Measurements from ENCODE around the gene IDNK.
"Not testable (repeated sequence)": the region's sequence is repeated elsewhere in the genome, so short reads cannot be mapped to it uniquely, and the experiment has no call there.

IDNK gene

GRCh38 chr9:83599071-83599470, 23.9 kb upstream of the IDNK start:
- Histone ChIP-seq H3K27ac (peak overlapping the region; percentile 95), H3K36me3 (ENCODE audit: insufficient read depth, low read length) (no peaks in the 10 kb centered on the region), H3K9me3 (ENCODE audit: low read depth, low read length) (no peaks in the 10 kb centered on the region), H3K4me3 (peak overlapping the region; percentile 45), H3K9ac (ENCODE audit: insufficient read length) (no peak overlapping the region)
- TF ChIP-seq FOXP2 (optimal IDR thresholded peaks at IDR 0.05; ENCODE audit: control extremely low read depth, extremely low read length, insufficient read depth) (no peak), POLR2AphosphoS5 (IDR thresholded peaks at IDR 0.05; ENCODE audit: borderline replicate concordance, low read depth, low read length) (no peak; the same call in 1 of the 2 replicates), EZH2 (IDR thresholded peaks at IDR 0.05) (no peak)
- DNase-seq (ENCODE audit: low read depth, low spot score), result peak; percentile 71

- Histone ChIP-seq H3K9me3 (ENCODE audit: low read depth, low read length) (no peaks in the 10 kb centered on the region), H3K9ac (ENCODE audit: insufficient read length) (no peak overlapping the region), H3K36me3 (ENCODE audit: insufficient read depth, low read length) (no peaks in the 10 kb centered on the region), H3K4me3 (no peak overlapping the region), H3K27ac (no peak overlapping the region)
- DNase-seq (ENCODE audit: low read depth, low spot score), result no peak
- TF ChIP-seq EZH2 (IDR thresholded peaks at IDR 0.05) (no peak), POLR2AphosphoS5 (IDR thresholded peaks at IDR 0.05; ENCODE audit: borderline replicate concordance, low read depth, low read length) (no peak), FOXP2 (optimal IDR thresholded peaks at IDR 0.05; ENCODE audit: control extremely low read depth, extremely low read length, insufficient read depth) (no peak)
Measured at GRCh38 chr9:83601463-83601862, 21.5 kb upstream of the IDNK start.

DNA sequence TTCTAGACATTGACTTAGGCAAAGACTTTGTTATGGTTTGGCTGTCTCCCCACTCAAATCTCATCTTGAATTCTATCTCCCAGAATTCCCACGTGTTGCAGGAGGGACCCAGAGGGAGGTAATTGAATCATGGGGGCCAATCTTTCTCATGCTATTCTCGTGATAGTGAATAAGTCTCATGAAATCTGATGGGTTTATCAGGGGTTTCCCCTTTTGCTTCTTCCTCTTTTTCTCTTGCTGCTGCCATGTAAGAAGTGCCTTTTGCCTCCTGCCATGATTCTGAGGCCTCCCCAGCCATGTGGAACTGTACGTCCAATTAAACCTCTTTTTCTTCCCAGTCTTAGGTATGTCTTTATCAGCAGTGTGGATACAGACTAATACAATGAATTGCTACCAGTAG, 15.3 kb upstream of the IDNK start:
- H3K36me3 ChIP-seq (ENCODE audit: insufficient read depth, low read length); H3K9ac ChIP-seq (ENCODE audit: insufficient read length); H3K27ac ChIP-seq; DNase-seq (ENCODE audit: low read depth, low spot score); H3K9me3 ChIP-seq (ENCODE audit: low read depth, low read length); H3K4me3 ChIP-seq: not testable (repeated sequence)

GRCh38 chr9:83613298-83613697, 9.6 kb upstream of the IDNK start:
- DNase-seq (ENCODE audit: low read depth, low spot score); H3K4me3 ChIP-seq; H3K27ac ChIP-seq; H3K9ac ChIP-seq (ENCODE audit: insufficient read length); H3K36me3 ChIP-seq (ENCODE audit: insufficient read depth, low read length); H3K9me3 ChIP-seq (ENCODE audit: low read depth, low read length): not testable (repeated sequence)

GRCh38 chr9:83617299-83617698, 5.6 kb upstream of the IDNK start:
- TF ChIP-seq POLR2AphosphoS5 (IDR thresholded peaks at IDR 0.05; ENCODE audit: borderline replicate concordance, low read depth, low read length) (no peak), FOXP2 (optimal IDR thresholded peaks at IDR 0.05; ENCODE audit: control extremely low read depth, extremely low read length, insufficient read depth) (no peak), EZH2 (IDR thresholded peaks at IDR 0.05) (no peak)
- no peaks in the 10 kb centered on the region for H3K36me3 ChIP-seq (ENCODE audit: insufficient read depth, low read length)

GRCh38 chr9:83620841-83621636, 1.9 kb upstream of the IDNK start:
- TF ChIP-seq EZH2 (IDR thresholded peaks at IDR 0.05), result no peak
- TF ChIP-seq POLR2AphosphoS5 (IDR thresholded peaks at IDR 0.05; ENCODE audit: borderline replicate concordance, low read depth, low read length), result no peak
- no peak for TF ChIP-seq FOXP2 (optimal IDR thresholded peaks at IDR 0.05; ENCODE audit: control extremely low read depth, extremely low read length, insufficient read depth)
- Histone ChIP-seq H3K9ac (ENCODE audit: insufficient read length) (no peak overlapping the region), H3K36me3 (ENCODE audit: insufficient read depth, low read length) (no peaks in the 10 kb centered on the region), H3K27ac (no peak overlapping the region), H3K9me3 (ENCODE audit: low read depth, low read length) (no peaks in the 10 kb centered on the region), H3K4me3 (no peak overlapping the region)
- DNase-seq (ENCODE audit: low read depth, low spot score), result no peak

More at GRCh38 chr9:83617299-83617698, 5.6 kb upstream of the IDNK start:
- H3K4me3 ChIP-seq, result no peak overlapping the region
- H3K9me3 ChIP-seq (ENCODE audit: low read depth, low read length), result no peaks in the 10 kb centered on the region
- H3K9ac ChIP-seq (ENCODE audit: insufficient read length), result no peak overlapping the region
- H3K27ac ChIP-seq, result no peak overlapping the region
- no peak for DNase-seq (ENCODE audit: low read depth, low spot score)

- TF ChIP-seq EZH2 (IDR thresholded peaks at IDR 0.05), result no peak
- TF ChIP-seq POLR2AphosphoS5 (IDR thresholded peaks at IDR 0.05; ENCODE audit: borderline replicate concordance, low read depth, low read length), result no peak
- TF ChIP-seq FOXP2 (optimal IDR thresholded peaks at IDR 0.05; ENCODE audit: control extremely low read depth, extremely low read length, insufficient read depth), result no peak
- Histone ChIP-seq H3K9me3 (ENCODE audit: low read depth, low read length) (no peaks in the 10 kb centered on the region), H3K4me3 (peak overlapping the region; percentile 76), H3K9ac (ENCODE audit: insufficient read length) (peak overlapping the region; percentile 76), H3K36me3 (ENCODE audit: insufficient read depth, low read length) (0 out of 2 replicates have a peak, but pooled peaks cover 3% of the 10 kb centered on the region), H3K27ac (peak overlapping the region; percentile 45; the same call in 1 of the 2 replicates)
- no peak for DNase-seq (ENCODE audit: low read depth, low spot score)
Measured at GRCh38 chr9:83622433-83622938, 457 bp upstream of the IDNK start.

DNA sequence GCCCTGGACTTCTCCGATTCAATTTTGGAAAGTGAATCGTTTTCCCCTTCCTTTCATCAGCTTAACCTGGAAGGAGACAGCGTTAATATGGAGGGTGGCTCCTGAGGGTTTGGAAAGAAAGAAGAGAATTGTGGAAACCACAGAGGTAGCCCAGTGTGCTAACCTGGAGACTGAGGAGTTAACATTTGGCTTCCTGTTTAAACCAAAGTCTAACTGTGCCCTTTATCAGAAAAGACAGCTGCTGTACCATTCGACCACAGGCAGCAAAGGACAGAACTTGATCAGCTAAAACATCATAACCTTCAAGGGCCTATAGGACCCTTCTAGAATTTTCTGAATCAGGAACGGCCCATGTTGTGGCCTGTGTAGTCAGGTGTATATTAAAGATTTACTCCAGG, 735 bp downstream of the IDNK start:
- Histone ChIP-seq H3K4me3 (peak overlapping the region; percentile 76), H3K27ac (peak overlapping the region; percentile 34), H3K36me3 (ENCODE audit: insufficient read depth, low read length) (0 out of 2 replicates have a peak, but pooled peaks cover 3% of the 10 kb centered on the region), H3K9ac (ENCODE audit: insufficient read length) (peak overlapping the region; percentile 76), H3K9me3 (ENCODE audit: low read depth, low read length) (no peaks in the 10 kb centered on the region)
- no peak for DNase-seq (ENCODE audit: low read depth, low spot score)
- TF ChIP-seq POLR2AphosphoS5 (IDR thresholded peaks at IDR 0.05; ENCODE audit: borderline replicate concordance, low read depth, low read length) (no peak), FOXP2 (optimal IDR thresholded peaks at IDR 0.05; ENCODE audit: control extremely low read depth, extremely low read length, insufficient read depth) (no peak), EZH2 (IDR thresholded peaks at IDR 0.05) (no peak)

GRCh38 chr9:83625178-83625577, 2.2 kb downstream of the IDNK start:
- DNase-seq (ENCODE audit: low read depth, low spot score), result no peak
- Histone ChIP-seq H3K9me3 (ENCODE audit: low read depth, low read length) (no peaks in the 10 kb centered on the region), H3K36me3 (ENCODE audit: insufficient read depth, low read length) (peaks cover 9% of the 10 kb centered on the region), H3K27ac (no peak overlapping the region), H3K4me3 (no peak overlapping the region), H3K9ac (ENCODE audit: insufficient read length) (no peak overlapping the region)
- no peak for TF ChIP-seq EZH2 (IDR thresholded peaks at IDR 0.05)
- no peak for TF ChIP-seq FOXP2 (optimal IDR thresholded peaks at IDR 0.05; ENCODE audit: control extremely low read depth, extremely low read length, insufficient read depth)

Measured in SK-N-MC (cell line).